Epithelial cell of esophagus (primary cell): ENCODE results near the gene LRRK1.
A peak's percentile ranks its signal among the peaks of the same experiment; 100 is the strongest.
"Not testable (repeated sequence)": the region's sequence is repeated elsewhere in the genome, so short reads cannot be mapped to it uniquely, and the experiment has no call there.

Source experiments
- DNase-seq: peaks from one replicate; pipeline ENCODE4 v3.0.0; 2010; ENCODE audit warnings: low read depth
- H3K4me3 ChIP-seq: 2 replicates; pipeline ENCODE4 v1.5.1; 2011; ENCODE audit warnings: mild to moderate bottlenecking, low read length, control low read depth
- TF ChIP-seq, protein P1 (sequence below): IDR thresholded peaks from 2 replicates; pipeline ENCODE4 v1.5.1; 2011; ENCODE audit warnings: low read depth, mild to moderate bottlenecking, low read length, control low read depth, inconsistent platforms; ENCODE audit not compliant: insufficient read depth; ENCODE audit errors: missing control alignments

The LRRK1 gene

DNA sequence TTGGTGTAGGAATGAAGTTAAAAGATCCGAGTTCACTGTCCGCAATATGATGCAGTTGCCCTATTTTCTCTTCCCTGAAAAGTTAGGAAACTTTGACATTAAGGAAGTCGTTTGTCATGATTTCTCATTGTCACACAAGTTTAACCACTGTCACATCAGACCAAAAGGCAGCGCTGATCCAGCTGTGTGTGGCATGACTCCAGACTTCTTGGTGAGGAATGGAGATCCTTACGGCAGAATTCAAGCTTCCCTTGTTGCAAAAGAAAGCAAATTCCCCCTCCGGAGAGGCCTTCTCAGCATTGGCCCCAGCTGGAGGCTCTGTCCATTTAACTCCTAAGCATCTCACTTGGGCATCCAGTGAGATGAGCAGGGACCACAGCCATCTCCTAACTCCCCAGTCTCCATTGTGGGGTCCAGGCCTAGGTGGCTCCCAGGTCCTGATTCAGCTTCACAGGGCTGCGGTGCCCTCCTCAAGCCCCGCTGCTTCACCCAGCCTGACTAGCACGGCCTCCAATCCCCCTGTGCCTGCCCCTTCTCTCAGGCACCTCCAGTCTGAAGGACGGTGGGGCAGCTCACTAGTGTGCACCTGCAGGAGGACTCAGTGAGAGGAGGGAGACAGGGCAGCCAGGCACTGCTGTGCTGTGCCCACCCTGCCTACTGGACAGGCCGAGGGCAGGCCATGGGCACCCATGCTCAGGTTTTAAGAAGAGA lies 173.2 kb downstream of the LRRK1 start:
- no peak overlapping the region for H3K4me3 ChIP-seq
- DNase-seq, result no peak
- TF ChIP-seq, protein P1, sequence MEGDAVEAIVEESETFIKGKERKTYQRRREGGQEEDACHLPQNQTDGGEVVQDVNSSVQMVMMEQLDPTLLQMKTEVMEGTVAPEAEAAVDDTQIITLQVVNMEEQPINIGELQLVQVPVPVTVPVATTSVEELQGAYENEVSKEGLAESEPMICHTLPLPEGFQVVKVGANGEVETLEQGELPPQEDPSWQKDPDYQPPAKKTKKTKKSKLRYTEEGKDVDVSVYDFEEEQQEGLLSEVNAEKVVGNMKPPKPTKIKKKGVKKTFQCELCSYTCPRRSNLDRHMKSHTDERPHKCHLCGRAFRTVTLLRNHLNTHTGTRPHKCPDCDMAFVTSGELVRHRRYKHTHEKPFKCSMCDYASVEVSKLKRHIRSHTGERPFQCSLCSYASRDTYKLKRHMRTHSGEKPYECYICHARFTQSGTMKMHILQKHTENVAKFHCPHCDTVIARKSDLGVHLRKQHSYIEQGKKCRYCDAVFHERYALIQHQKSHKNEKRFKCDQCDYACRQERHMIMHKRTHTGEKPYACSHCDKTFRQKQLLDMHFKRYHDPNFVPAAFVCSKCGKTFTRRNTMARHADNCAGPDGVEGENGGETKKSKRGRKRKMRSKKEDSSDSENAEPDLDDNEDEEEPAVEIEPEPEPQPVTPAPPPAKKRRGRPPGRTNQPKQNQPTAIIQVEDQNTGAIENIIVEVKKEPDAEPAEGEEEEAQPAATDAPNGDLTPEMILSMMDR, result no peak

DNA sequence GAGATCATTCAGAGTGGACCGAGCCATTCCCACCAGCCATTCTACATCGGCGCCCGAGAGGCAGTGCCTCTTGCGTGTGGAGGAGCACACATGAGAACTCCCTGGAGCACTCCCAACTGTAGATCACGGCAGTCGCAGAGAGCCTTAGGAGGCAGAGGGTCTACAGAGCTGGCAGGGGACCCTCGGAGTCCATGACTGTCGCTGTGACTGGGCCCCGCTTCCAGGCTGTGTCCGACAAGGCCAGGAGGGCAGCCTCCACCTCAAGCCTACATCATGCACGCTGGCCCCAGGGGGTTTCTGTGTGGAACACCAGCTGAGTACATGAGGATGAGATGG lies 173.7 kb downstream of the LRRK1 start:
- no peak for DNase-seq
- TF ChIP-seq, protein P1, result no peak
- no peak overlapping the region for H3K4me3 ChIP-seq

DNA sequence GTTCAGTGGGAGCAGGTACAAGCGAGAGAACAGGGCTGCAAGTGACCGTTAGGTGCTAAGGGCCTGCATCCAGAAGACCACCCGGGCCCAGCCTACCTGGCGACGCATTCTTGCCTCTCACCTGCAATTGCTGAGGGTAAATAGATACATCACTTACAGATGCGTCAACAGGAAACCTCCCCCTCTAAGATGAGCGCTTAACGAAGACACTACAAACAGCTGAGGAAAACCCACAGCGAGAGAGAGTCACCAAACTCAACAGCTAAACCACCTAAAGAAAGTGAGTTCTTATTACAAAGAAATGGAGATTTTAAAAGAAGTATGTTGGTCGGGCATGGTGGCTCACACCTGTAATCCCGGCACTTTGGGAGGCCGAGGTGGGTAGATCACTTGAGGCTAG lies 174.8 kb downstream of the LRRK1 start:
- TF ChIP-seq, protein P1, result no peak
- H3K4me3 ChIP-seq, result no peak overlapping the region
- no peak for DNase-seq

DNA sequence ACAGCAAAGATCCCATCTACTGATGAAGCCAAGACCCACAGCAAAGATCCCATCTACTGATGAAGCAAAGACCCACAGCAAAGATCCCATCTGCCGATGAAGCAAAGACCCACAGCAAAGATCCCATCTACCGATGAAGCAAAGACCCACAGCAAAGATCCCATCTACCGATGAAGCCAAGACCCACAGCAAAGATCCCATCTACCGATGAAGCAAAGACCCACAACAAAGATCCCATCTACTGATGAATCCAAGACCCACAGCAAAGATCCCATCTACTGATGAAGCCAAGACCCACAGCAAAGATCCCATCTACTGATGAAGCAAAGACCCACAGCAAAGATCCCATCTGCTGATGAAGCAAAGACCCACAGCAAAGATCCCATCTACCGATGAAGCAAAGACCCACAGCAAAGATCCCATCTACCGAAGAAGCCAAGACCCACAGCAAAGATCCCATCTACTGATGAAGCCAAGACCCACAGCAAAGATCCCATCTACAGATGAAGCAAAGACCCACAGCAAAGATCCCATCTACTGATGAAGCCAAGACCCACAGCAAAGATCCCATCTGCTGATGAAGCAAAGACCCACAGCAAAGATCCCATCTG lies 176.7 kb downstream of the LRRK1 start:
- H3K4me3 ChIP-seq, DNase-seq: not testable (repeated sequence)

DNA sequence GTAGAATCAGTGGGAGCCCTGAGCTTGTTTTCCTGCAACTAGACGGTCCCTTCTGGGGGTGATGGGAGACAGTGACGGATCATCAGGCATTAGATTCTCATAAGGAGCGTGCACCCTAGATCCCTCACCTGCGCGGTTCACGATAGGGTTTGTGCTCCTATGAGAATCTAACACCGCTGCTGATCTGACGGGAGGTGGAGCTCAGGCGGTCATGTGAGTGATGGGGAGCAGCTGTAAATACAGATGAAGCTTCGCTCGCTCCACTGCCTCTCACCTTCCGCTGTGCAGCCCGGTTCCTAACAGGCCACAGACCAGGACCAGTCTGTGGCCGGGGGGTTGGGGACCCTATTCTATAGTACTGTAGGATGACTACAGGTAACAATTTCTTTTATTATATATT lies 178.0 kb downstream of the LRRK1 start:
- H3K4me3 ChIP-seq, result no peak overlapping the region
- TF ChIP-seq, protein P1, result no peak
- no peak for DNase-seq

DNA sequence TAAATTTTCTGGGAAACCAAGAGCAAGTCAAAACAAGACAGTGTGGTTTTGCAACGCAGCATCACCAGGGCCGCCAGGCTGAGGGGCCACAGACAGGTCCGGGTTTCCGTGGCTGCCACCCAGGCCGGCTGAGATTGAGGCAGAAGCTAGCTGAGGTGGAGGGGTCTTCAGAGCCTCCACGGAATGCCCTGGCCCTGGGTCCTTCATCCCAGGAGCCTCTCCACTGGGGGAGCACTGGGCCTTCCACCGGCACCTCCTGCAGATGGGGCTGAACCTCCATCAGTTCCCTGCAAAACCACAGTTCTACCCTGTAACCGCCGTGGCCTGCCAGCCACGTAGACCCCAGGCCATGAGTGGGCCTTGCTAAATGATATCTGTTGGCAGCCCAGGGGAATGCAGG lies 180.0 kb downstream of the LRRK1 start:
- TF ChIP-seq, protein P1, result peak; percentile 18

DNA sequence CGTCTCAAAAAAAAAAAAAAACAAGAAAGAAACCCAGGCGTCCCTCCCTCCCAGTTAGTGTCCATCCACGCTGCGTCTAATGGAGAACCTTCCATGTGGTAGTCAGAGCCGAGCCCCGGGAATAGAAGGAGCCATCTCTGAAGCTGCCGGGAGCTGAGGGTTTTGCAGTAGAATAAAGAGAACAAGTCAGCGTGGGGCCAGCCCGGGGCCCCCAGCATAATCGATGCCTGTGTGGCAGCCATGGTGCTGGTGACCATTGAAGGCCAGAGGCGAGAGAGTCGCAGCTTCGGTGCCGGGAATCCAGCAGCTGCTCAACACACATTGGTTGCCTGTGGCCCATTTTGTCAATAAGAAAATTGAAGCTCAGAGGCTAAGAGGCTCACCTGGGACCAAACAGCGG lies 181.0 kb downstream of the LRRK1 start:
- TF ChIP-seq, protein P1, result no peak
- no peak for DNase-seq
- H3K4me3 ChIP-seq, result no peak overlapping the region

More for the DNA sequence above, 180.0 kb downstream of the LRRK1 start:
- DNase-seq, result peak; percentile 22
- no peak overlapping the region for H3K4me3 ChIP-seq
